ENCODE measurements around the gene HOXB5.

DNA sequence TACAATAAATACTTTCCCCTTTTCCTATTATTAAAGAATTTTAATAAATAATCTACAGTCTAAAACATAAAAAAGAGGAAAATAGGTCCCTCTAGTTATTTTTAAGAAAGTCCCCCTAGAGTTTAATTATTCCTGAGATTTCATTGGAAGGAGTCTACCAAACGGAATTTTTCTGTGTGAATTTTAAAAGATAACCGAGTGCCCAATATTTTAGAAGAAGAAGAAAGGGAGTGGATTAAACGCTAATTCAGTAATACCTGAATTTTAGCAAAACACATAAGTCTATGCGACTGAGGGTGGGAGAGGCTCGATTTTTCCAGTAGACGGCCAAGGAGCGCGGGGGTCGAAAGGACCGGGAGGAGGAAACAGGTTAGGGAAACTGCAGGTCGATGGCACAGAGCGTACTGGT, 50.9 kb downstream of the HOXB5 start:
- TF ChIP-seq, protein P1, sequence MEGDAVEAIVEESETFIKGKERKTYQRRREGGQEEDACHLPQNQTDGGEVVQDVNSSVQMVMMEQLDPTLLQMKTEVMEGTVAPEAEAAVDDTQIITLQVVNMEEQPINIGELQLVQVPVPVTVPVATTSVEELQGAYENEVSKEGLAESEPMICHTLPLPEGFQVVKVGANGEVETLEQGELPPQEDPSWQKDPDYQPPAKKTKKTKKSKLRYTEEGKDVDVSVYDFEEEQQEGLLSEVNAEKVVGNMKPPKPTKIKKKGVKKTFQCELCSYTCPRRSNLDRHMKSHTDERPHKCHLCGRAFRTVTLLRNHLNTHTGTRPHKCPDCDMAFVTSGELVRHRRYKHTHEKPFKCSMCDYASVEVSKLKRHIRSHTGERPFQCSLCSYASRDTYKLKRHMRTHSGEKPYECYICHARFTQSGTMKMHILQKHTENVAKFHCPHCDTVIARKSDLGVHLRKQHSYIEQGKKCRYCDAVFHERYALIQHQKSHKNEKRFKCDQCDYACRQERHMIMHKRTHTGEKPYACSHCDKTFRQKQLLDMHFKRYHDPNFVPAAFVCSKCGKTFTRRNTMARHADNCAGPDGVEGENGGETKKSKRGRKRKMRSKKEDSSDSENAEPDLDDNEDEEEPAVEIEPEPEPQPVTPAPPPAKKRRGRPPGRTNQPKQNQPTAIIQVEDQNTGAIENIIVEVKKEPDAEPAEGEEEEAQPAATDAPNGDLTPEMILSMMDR (conservative IDR thresholded peaks at IDR 0.05; ENCODE audit: low read length): no peak
- TF ChIP-seq EZH2phosphoT487 (IDR thresholded peaks at IDR 0.05; ENCODE audit: borderline replicate concordance): no peak

All from Loucy (cell line).